ENCODE measurements around the gene NETO2. TPM values are rescaled to one million over a fixed set of nuclear protein-coding genes. Genes with fewer than 3 reads are reported as not detected.

The NETO2 gene
- polyA plus RNA-seq, 4 donors, result 26.6 to 33.3 (median 31.3) TPM

DNA sequence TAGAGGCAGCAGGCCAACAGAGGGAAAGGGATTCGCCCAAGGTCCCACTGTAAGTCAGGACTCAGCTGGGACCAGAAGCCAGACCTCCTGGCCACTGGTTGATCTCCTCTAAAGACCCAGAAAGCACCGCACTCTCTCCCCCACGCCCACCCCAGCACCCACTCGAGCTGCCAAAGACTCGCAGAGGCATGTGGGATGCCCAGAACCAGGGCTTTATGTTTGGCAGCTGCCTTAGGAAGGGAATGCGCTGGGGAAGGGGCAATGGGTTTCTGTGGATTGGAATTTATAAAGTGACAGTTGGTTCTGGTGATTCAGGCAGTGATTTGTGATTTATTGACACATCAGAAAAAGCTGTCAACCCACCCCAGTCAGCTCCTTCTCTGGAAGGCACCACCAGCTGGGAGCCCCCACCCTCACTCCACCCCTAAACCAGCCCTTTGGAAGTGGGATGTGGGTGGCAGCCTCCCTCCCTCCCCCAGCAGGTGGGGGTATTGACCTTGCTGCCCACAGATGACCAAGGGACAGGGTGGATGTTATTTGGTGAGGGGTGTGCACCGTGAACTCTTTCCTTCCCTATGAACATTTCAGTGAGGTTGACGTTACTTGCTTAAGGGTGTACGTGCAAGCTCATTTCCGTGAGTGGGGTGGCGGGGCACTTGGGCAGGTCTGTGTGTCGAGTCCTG lies 93.7 kb downstream of the NETO2 start:
- no peak for DNase-seq (ENCODE audit: low read depth in 4 of 4, low spot score in 3 of 4)

GRCh38 chr16:47047524-47048203 lies 96.1 kb downstream of the NETO2 start:
- no peak for DNase-seq (ENCODE audit: low read depth in 4 of 4, low spot score in 3 of 4)

DNA sequence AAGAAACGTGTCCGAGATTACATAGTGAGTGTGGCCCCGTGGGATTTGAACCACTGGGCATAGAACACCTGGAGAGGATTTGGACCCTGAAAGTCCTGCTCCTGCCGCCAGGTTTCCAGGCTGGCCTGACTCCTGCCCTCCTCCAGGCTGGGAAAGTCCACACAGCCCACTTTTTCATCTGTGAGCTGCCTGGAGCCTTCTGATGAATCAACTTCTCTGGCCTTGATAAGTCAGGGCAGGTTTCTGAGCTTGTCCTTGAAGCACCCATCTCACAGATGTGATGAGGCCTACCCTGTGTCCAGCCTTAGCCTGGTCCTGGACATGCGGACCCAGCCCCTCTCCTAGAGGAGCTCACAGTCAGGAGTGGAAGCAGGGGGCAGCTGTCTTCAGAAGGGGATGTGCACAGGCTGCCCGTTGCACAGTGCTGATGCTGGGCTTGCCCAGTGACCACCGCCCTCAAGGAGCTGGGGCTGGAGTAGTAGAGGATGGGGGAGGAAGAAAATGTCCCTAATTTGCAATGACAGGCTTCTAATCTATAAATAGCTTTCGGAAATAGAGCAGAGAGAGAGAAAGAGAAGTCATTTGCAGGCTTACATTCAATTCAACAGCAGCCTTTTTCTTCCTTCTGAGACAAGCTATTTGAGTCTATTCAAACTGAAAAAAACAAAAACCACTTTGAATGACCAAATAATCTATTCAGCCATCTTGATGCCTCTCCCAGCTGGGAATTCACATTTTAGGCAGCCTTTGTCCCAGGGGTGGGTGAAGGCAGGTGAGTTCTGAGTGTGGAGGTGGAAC lies 96.8 kb downstream of the NETO2 start:
- no peak for DNase-seq (ENCODE audit: low read depth in 4 of 4, low spot score in 3 of 4)

GRCh38 chr16:47045459-47045858 lies 98.3 kb downstream of the NETO2 start:
- no peak for DNase-seq (ENCODE audit: low read depth in 4 of 4, low spot score in 3 of 4)

GRCh38 chr16:47045023-47045422 lies 98.7 kb downstream of the NETO2 start:
- peak in 1 of 4 donors; percentile 16 for DNase-seq (ENCODE audit: low read depth in 4 of 4, low spot score in 3 of 4)

GRCh38 chr16:47043970-47044684 lies 99.6 kb downstream of the NETO2 start:
- no peak for DNase-seq (ENCODE audit: low read depth in 4 of 4, low spot score in 3 of 4)

GRCh38 chr16:47043200-47043599 lies 100.5 kb downstream of the NETO2 start:
- no peak for DNase-seq (ENCODE audit: low read depth in 4 of 4, low spot score in 3 of 4)

GRCh38 chr16:47037746-47038458 lies 105.8 kb downstream of the NETO2 start:
- peak in 3 of 4 donors; percentile 58 to 61 (median 59) for DNase-seq (ENCODE audit: low read depth in 4 of 4, low spot score in 3 of 4)

GRCh38 chr16:47037396-47037745 lies 106.4 kb downstream of the NETO2 start:
- DNase-seq (ENCODE audit: low read depth in 4 of 4, low spot score in 3 of 4), result no peak

- DNase-seq (ENCODE audit: low read depth in 4 of 4, low spot score in 3 of 4), result no peak
These were observed 107.5 kb downstream of the NETO2 start for GRCh38 chr16:47036201-47036600.

GRCh38 chr16:47035436-47035835 lies 108.3 kb downstream of the NETO2 start:
- no peak for DNase-seq (ENCODE audit: low read depth in 4 of 4, low spot score in 3 of 4)

DNA sequence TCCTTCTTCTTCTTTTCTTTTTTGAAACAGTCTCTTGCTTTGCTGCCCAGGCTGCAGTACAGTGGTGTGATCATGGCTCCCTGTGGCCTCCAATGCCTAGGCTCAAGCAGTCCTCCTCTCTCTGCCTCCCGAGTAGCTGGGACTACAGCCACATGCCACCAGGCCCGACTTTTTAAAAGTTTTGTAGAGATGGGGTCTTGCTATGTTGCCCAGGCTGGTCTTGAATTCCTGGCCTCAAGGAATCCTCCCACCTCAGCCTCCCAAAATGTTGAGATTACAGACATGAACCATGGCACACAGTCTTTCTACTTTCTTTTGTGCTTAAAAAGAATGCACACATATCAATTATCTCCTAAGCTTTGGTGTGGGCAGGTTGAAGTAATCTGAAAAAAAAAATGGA lies 109.3 kb downstream of the NETO2 start:
- DNase-seq (ENCODE audit: low read depth in 4 of 4, low spot score in 3 of 4), result no peak

DNA sequence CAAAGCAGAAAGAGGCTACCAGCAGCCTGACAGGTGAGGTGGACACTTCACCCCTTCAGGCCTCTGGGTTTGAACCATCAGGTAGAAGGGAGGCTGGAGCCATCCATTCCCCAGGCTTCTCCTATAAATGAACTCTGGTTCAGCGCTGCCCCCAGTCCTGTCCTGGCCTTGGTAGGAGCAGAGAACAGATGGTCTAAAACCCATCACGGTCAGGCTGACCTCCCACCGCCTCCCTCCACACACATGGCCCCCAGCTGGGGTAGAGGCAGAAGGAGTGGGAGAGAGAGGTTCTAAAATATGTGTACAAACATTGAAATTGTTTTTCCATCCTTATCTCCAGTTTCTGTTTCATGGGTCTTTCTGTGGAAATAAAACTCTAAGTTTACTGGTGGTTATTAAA lies 110.6 kb downstream of the NETO2 start:
- no peak for DNase-seq (ENCODE audit: low read depth in 4 of 4, low spot score in 3 of 4)

DNA sequence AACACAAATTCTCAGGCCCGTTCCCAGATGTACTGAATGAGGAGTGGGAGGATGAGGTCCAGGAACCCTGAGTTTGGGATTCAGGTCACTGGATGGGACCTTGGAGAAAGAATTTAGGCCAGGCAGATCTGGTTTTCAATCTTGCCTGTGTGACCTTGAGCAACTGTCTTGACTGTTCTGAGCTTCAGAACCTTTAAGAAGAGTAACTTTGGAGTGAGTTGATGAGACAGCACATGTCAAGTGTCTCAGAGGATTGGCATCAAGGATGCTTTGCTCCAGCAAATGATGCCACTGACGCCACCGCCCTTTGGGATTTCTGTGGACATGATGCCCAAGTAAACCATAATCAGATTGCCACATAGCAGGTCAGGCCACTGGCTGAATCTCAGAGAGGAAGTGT lies 114.0 kb downstream of the NETO2 start:
- no peak for DNase-seq (ENCODE audit: low read depth in 4 of 4, low spot score in 3 of 4)

DNA sequence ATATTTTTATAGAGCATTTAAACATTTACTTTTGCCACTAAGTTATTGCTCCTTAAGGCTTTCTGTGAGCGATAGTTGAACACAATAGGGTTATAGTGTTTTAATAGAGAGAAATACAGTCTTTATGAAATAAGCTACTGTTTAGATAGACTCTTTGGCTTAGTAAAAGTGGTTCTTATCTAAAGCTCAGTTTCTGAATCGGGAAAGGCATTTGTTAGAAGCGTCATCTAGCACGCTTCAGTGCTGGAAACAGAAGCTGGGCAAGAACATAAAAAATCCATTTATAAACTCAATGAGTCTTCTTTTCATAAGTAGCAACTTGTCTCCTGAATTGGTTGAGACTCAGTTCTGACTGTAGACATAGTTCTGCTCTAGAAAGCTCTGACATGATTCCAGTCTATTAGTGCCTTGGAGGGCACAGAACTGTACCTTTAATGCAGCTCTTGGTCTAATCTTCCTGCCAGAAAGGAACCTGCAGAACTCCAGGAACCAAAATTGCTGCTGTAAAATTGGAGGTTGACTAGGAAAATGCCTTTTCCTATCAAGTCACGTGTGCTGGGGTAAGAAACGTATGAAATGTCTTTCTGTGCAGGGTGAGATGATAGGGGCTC lies 114.9 kb downstream of the NETO2 start:
- DNase-seq (ENCODE audit: low read depth in 4 of 4, low spot score in 3 of 4), result no peak

Other genes starting within 250 kb of the NETO2 start
- gene DNAJA2, start 170.3 kb downstream of the NETO2 start, polyA plus RNA-seq (ENCODE audit: insufficient read length in 4 of 4), result 10 to 100 TPM; 69.1 to 99.0 (median 84.0) TPM

All from left renal pelvis (tissue), 4 donors.